Keratinocyte (primary cell): ENCODE data around the gene ACSL4.

Source experiments
- EZH2 ChIP-seq: IDR thresholded peaks from one replicate; pipeline ENCODE4 v1.6.1; 2012; ENCODE audit warnings: inconsistent platforms, mild to moderate bottlenecking, low read length, moderate library complexity
- TF ChIP-seq, protein P1 (sequence below), 3 experiments: IDR thresholded peaks in 1 of 3; conservative IDR thresholded peaks in 1 of 3; optimal IDR thresholded peaks in 1 of 3; 2 replicates in 2 of 3; 3 replicates in 1 of 3; pipeline versions ENCODE3 to v1.5.1; 2011; ENCODE audit warnings: low read length in 3 of 3, mild to moderate bottlenecking in 3 of 3, moderate library complexity in 2 of 3, control low read depth in 1 of 3, inconsistent platforms in 1 of 3; ENCODE audit not compliant: insufficient read depth in 2 of 3; ENCODE audit errors: extremely low read depth in 1 of 3

DNA sequence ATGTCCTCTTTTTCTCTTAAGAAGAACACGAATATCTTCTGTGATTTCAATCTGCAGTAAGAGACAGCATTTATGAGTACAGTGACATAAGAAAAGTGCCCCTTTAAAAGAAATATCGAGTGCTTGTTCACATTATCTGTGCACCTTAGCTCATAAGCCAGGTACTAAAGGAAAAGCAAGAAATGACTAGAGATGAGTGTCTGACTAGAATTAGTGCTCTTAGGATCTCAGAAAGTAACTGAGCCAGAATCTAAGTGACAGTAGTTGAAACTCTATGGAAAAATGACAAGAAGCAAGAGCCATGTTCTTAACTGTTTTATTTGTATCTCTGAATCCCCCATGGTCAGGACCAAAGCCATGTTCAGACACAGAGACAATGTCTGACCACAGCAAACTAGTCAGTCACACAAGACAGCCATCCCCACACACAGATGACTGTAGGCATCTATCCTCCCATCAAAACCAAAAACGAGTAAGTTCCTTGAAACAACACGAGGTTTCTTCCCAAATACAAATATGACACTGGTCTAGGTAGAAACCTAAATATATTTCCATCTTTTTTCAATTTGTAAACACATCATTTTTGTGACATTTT, 36.8 kb downstream of the ACSL4 start:
- no peak for TF ChIP-seq EZH2
- TF ChIP-seq, protein P1, sequence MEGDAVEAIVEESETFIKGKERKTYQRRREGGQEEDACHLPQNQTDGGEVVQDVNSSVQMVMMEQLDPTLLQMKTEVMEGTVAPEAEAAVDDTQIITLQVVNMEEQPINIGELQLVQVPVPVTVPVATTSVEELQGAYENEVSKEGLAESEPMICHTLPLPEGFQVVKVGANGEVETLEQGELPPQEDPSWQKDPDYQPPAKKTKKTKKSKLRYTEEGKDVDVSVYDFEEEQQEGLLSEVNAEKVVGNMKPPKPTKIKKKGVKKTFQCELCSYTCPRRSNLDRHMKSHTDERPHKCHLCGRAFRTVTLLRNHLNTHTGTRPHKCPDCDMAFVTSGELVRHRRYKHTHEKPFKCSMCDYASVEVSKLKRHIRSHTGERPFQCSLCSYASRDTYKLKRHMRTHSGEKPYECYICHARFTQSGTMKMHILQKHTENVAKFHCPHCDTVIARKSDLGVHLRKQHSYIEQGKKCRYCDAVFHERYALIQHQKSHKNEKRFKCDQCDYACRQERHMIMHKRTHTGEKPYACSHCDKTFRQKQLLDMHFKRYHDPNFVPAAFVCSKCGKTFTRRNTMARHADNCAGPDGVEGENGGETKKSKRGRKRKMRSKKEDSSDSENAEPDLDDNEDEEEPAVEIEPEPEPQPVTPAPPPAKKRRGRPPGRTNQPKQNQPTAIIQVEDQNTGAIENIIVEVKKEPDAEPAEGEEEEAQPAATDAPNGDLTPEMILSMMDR (optimal IDR thresholded peaks at IDR 0.05 in 1 of 3, IDR thresholded peaks at IDR 0.05 in 1 of 3, conservative IDR thresholded peaks at IDR 0.05 in 1 of 3; ENCODE audit: extremely low read depth in 1 of 3, insufficient read depth in 2 of 3, low read length in 3 of 3) = no peak
